Uterus (tissue), 2 donors: ENCODE results near the gene ADGRD1.

ENCODE experiments used
- POLR2A ChIP-seq, 2 donors: fragments of 450-650 bp; IDR thresholded peaks; one replicate each; pipeline ENCODE4 v1.6.1; 2016; ENCODE audit warnings: antibody characterized with exemption in 2 of 2, mild to moderate bottlenecking in 1 of 2, moderate library complexity in 1 of 2
- TF ChIP-seq, protein P1 (sequence below), 4 experiments: fragments of 200-600 bp in 2 of 4; fragments of 450-650 bp in 2 of 4; sonication (generic) in 2 of 4; IDR thresholded peaks; one replicate each; pipeline ENCODE4 v1.5.1; 2016 to 2019; ENCODE audit warnings: antibody characterized with exemption in 4 of 4, mild to moderate bottlenecking in 2 of 4, moderate library complexity in 1 of 4

DNA sequence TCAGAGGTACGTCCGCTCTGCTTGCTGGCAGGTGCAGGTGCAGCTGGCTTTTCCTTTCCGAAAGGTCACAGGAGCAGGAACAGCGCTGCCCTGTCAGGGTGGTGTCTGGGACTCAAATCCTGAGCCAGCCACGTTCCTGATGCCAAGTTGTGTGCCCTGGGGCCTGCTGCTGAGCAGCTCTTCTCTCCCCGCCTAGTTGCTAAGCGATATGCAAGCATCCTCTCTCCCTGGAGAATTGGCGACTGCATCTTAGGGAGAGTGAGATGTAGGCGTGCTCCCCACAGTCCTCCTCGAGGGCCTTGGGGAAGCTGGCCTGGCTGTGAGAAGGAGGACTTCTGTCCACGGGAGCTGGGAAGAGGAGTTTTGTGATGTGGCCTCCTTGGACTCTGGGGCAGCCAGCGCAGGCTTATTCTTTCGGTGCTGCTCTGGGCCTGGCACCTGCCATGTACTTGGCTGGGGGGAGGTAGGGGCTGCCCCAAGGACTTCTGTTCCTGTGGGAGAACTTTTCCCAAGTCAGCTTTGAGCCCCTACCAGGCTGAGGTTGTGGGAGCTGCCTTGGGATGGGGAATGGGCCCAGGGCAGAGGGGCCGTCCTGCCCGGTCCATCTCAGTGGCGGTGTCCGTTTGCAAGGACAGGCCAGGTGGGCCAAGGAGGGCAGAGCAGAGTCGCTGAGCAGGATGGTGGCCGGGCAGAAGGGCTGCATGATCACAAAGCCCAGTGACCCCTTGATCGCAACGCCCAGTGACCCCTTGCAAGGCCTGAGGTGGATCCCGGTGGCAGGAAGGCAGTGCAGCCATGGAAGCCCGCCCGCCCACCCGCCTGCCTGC, 183.5 kb downstream of the ADGRD1 start:
- TF ChIP-seq, protein P1, sequence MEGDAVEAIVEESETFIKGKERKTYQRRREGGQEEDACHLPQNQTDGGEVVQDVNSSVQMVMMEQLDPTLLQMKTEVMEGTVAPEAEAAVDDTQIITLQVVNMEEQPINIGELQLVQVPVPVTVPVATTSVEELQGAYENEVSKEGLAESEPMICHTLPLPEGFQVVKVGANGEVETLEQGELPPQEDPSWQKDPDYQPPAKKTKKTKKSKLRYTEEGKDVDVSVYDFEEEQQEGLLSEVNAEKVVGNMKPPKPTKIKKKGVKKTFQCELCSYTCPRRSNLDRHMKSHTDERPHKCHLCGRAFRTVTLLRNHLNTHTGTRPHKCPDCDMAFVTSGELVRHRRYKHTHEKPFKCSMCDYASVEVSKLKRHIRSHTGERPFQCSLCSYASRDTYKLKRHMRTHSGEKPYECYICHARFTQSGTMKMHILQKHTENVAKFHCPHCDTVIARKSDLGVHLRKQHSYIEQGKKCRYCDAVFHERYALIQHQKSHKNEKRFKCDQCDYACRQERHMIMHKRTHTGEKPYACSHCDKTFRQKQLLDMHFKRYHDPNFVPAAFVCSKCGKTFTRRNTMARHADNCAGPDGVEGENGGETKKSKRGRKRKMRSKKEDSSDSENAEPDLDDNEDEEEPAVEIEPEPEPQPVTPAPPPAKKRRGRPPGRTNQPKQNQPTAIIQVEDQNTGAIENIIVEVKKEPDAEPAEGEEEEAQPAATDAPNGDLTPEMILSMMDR (IDR thresholded peaks at IDR 0.05), result no peak
- no peak for TF ChIP-seq POLR2A (IDR thresholded peaks at IDR 0.05)
